Measurements from ENCODE around the gene GREB1L.

The GREB1L gene

DNA sequence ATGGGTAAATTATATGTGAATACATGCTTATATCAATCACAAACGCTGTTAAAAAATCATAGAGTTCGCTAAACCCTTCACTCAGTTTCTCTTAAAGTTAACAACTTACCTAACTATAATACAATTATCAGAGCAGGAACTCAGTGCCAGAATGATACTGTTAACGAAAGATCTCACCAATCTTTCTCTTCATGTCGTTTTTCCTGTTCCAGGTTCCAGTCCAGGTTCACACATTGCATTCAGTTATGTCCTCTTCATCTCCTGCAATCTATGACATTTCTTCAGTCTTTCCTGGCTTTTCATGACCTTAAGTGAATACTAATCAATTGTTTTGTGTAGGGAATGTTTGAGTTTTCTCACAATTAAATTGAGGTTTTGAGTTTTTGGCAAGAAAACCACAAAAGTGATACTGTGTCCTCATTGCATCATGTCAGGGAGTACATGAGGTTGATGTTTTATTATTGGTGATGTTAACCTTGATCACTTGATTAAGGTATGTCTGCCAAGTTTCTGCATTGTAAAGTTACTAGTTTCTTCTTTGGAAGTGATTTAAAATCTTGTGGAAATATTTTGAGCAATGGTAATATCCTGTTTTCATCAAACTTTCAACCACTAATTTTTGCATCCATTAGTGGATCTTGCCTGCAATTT is 226.6 kb downstream of the GREB1L start:
- Histone ChIP-seq H3K4me3 (ENCODE audit: low read length) (no peak overlapping the region), H3K27ac (ENCODE audit: low read length) (no peak overlapping the region), H3K27me3 (ENCODE audit: control insufficient read depth, insufficient read depth, low read length) (no peaks in the 10 kb centered on the region), H3K9ac (ENCODE audit: low read length) (no peak overlapping the region), H3K4me1 (ENCODE audit: control insufficient read depth, low read depth, low read length) (no peaks in the 10 kb centered on the region), H3K36me3 (ENCODE audit: control insufficient read depth, low read depth, low read length) (no peaks in the 10 kb centered on the region), H3K9me3 (ENCODE audit: control insufficient read depth, low read depth, low read length) (no peaks in the 10 kb centered on the region)

DNA sequence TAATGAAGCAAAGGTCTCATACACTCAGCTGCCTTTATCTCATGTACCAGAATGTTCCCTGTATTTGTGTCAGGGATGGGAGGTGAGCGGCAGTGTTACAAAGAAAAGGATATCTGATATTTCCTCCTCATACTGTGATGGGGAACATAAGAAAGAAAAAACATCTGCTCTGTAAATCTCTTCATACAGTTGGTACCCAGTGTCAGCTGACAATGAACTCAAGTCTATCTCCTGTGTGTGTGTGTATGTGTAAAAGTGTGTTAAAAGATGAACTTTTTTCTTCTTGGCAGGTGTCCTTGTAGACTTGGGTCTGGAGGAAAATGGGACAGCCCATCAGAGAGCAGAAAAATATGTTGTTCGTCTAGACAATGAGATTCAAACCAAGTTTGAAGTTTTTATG is 230.7 kb downstream of the GREB1L start:
- H3K36me3 ChIP-seq (ENCODE audit: control insufficient read depth, low read depth, low read length) = no peaks in the 10 kb centered on the region
- H3K4me1 ChIP-seq (ENCODE audit: control insufficient read depth, low read depth, low read length) = no peaks in the 10 kb centered on the region
- H3K9me3 ChIP-seq (ENCODE audit: control insufficient read depth, low read depth, low read length) = no peaks in the 10 kb centered on the region
- H3K9ac ChIP-seq (ENCODE audit: low read length) = no peak overlapping the region
- H3K27ac ChIP-seq (ENCODE audit: low read length) = no peak overlapping the region
- H3K27me3 ChIP-seq (ENCODE audit: control insufficient read depth, insufficient read depth, low read length) = no peaks in the 10 kb centered on the region
- H3K4me3 ChIP-seq (ENCODE audit: low read length) = no peak overlapping the region

DNA sequence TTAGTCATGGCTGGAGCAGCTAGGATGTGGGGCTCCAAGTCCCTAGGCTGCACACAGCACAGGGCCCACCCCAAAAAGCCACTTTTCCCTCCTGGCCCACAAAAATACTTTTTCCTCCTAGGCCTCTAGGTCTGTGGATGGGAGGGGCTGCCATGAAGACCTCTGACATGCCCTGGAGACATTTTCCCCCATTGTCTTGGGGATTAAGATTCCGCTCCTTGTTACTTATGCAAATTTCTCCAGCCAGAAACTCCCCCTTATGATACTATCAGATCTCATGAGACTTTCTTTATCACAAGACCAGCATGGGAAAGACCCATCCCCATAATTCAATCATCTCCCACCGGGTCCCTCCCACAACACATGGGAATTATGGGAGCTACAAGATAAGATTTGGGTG is 232.6 kb downstream of the GREB1L start:
- Histone ChIP-seq H3K27ac (ENCODE audit: low read length) (no peak overlapping the region), H3K9me3 (ENCODE audit: control insufficient read depth, low read depth, low read length) (no peaks in the 10 kb centered on the region), H3K36me3 (ENCODE audit: control insufficient read depth, low read depth, low read length) (no peaks in the 10 kb centered on the region), H3K4me3 (ENCODE audit: low read length) (no peak overlapping the region), H3K9ac (ENCODE audit: low read length) (no peak overlapping the region), H3K27me3 (ENCODE audit: control insufficient read depth, insufficient read depth, low read length) (no peaks in the 10 kb centered on the region), H3K4me1 (ENCODE audit: control insufficient read depth, low read depth, low read length) (no peaks in the 10 kb centered on the region)

DNA sequence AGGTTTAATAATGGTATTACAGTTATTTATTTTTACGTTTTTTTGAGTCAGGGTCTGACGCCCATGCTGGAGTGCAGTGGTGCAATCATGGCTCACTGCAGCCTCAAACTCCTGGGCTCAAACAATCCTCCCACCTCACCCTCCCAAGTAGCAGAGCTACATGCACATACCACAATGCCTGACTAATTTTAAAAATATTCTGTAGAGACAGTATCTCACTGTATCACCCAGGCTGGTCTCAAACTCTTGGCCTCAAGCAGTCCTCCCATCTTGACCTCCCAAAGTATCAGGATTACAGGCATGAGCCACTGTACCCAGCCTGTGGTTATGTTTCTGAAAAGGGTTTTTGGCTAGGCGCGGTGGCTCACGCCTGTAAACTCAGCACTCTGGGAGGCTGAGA is 237.7 kb downstream of the GREB1L start:
- no peak overlapping the region for H3K4me3 ChIP-seq (ENCODE audit: low read length)
- H3K27ac ChIP-seq (ENCODE audit: low read length) = no peak overlapping the region
- H3K36me3 ChIP-seq (ENCODE audit: control insufficient read depth, low read depth, low read length) = peaks cover 4% of the 10 kb centered on the region
- H3K9ac ChIP-seq (ENCODE audit: low read length) = no peak overlapping the region
- no peaks in the 10 kb centered on the region for H3K9me3 ChIP-seq (ENCODE audit: control insufficient read depth, low read depth, low read length)
- H3K4me1 ChIP-seq (ENCODE audit: control insufficient read depth, low read depth, low read length) = no peaks in the 10 kb centered on the region
- H3K27me3 ChIP-seq (ENCODE audit: control insufficient read depth, insufficient read depth, low read length) = no peaks in the 10 kb centered on the region

DNA sequence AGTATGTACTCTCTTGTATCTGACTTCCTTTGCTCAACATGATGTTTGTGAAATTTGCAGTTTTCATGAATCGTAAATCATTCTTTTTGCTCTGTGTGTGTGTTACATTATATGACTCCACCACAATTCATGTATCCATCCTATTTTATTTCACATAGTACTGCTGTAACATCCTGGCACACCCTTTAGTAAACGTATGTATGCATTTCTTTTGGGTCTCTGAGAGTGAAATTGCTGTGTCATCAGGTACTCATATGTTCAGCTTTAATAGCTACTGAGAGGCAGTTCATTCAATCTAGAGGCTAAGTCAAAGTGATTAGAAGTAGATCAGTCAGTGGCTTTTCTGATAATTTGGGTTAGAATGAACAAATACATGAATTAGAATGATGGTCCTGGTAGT is 239.7 kb downstream of the GREB1L start:
- no peak overlapping the region for H3K27ac ChIP-seq (ENCODE audit: low read length)
- H3K36me3 ChIP-seq (ENCODE audit: control insufficient read depth, low read depth, low read length) = peaks cover 4% of the 10 kb centered on the region
- no peaks in the 10 kb centered on the region for H3K27me3 ChIP-seq (ENCODE audit: control insufficient read depth, insufficient read depth, low read length)
- no peaks in the 10 kb centered on the region for H3K9me3 ChIP-seq (ENCODE audit: control insufficient read depth, low read depth, low read length)
- peaks cover 7% of the 10 kb centered on the region for H3K4me1 ChIP-seq (ENCODE audit: control insufficient read depth, low read depth, low read length)
- no peak overlapping the region for H3K9ac ChIP-seq (ENCODE audit: low read length)
- H3K4me3 ChIP-seq (ENCODE audit: low read length) = no peak overlapping the region

DNA sequence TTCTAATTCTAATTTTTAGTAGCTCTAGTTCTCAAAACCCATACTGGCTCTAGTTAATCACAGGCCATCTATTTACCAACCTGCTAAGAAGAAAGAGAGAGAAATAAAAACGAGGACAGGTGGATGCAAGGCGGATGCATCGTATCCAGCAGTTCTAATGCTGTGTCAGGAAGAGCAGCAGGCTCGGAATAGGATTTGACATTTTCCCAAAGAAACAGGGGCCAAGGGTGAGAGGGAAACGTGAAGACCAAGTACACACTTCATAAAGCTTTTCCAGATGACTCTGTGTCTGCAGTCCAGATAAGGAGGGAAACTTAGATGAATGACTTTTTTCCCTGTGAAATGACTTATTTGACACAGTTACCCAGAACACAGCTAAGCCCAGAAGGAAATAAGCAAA is 241.0 kb downstream of the GREB1L start:
- no peak overlapping the region for H3K4me3 ChIP-seq (ENCODE audit: low read length)
- peaks cover 4% of the 10 kb centered on the region for H3K36me3 ChIP-seq (ENCODE audit: control insufficient read depth, low read depth, low read length)
- H3K27ac ChIP-seq (ENCODE audit: low read length) = no peak overlapping the region
- H3K27me3 ChIP-seq (ENCODE audit: control insufficient read depth, insufficient read depth, low read length) = no peaks in the 10 kb centered on the region
- H3K9ac ChIP-seq (ENCODE audit: low read length) = no peak overlapping the region
- no peaks in the 10 kb centered on the region for H3K9me3 ChIP-seq (ENCODE audit: control insufficient read depth, low read depth, low read length)
- peaks cover 7% of the 10 kb centered on the region for H3K4me1 ChIP-seq (ENCODE audit: control insufficient read depth, low read depth, low read length)

DNA sequence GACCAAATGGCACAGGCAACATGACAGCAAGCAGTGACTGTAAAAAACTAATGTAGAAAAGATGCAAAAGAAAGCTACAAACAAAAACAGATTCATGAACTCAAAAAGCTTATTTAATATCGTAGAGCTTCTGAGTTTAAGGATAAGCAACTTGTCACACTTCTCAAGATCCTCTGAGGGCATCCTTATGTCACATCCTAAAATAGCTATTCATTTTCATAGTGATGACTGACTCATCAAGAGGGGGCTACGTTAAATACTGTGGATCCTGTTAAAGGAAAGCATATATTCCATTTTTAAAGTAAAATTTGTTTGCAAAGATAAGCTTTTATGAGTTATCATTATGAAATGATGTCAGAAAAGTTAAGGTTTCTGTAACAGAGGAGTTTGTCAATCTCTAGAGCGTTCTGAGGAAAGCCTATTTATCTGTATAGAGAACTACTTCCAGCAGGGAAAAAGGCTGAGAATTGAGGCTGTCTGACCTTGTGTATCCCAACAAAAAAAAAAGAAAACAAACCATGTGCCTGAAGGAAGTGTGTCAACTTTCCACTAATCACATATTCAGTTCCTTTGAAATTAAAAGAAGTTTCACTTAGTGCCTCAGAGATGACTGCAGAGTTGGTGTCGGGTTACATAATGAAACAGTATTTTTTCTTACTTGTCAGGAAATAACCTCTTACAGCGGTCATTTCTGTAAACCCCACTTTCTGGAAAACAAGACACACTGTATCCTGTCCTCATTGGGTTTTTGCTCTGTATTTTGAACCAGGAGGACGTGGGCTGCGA is 243.0 kb downstream of the GREB1L start:
- no peaks in the 10 kb centered on the region for H3K27me3 ChIP-seq (ENCODE audit: control insufficient read depth, insufficient read depth, low read length)
- peaks cover 7% of the 10 kb centered on the region for H3K4me1 ChIP-seq (ENCODE audit: control insufficient read depth, low read depth, low read length)
- H3K9me3 ChIP-seq (ENCODE audit: control insufficient read depth, low read depth, low read length) = no peaks in the 10 kb centered on the region
- peaks cover 4% of the 10 kb centered on the region for H3K36me3 ChIP-seq (ENCODE audit: control insufficient read depth, low read depth, low read length)
- no peak overlapping the region for H3K4me3 ChIP-seq (ENCODE audit: low read length)
- H3K9ac ChIP-seq (ENCODE audit: low read length) = no peak overlapping the region
- H3K27ac ChIP-seq (ENCODE audit: low read length) = no peak overlapping the region

DNA sequence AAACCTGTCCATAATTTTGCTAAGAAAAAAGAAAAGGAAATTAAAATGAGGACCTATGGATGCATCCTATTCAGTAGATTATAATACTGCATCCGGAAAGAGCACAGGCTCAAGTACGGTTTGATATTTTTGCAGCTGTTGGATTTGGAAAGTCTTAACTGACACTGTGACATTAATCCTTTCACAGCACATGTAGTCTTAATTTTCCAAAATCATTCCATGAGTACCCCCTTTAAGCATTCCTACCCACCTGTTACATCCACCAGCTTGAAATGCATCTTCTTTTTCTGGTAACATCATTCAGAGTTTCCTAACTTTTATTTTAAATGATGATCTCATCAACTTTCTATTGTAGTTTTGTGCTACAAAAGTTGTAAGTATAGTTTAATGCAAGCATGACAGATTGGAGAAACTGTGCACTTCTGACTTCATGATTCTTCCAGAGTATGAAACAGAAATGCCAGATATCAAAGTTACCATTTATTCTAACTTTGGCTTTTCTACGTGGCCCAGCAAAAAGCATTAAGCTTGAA is 244.9 kb downstream of the GREB1L start:
- no peak overlapping the region for H3K27ac ChIP-seq (ENCODE audit: low read length)
- H3K27me3 ChIP-seq (ENCODE audit: control insufficient read depth, insufficient read depth, low read length) = no peaks in the 10 kb centered on the region
- no peak overlapping the region for H3K4me3 ChIP-seq (ENCODE audit: low read length)
- H3K9ac ChIP-seq (ENCODE audit: low read length) = no peak overlapping the region
- no peaks in the 10 kb centered on the region for H3K9me3 ChIP-seq (ENCODE audit: control insufficient read depth, low read depth, low read length)
- peaks cover 7% of the 10 kb centered on the region for H3K4me1 ChIP-seq (ENCODE audit: control insufficient read depth, low read depth, low read length)
- H3K36me3 ChIP-seq (ENCODE audit: control insufficient read depth, low read depth, low read length) = no peaks in the 10 kb centered on the region

DNA sequence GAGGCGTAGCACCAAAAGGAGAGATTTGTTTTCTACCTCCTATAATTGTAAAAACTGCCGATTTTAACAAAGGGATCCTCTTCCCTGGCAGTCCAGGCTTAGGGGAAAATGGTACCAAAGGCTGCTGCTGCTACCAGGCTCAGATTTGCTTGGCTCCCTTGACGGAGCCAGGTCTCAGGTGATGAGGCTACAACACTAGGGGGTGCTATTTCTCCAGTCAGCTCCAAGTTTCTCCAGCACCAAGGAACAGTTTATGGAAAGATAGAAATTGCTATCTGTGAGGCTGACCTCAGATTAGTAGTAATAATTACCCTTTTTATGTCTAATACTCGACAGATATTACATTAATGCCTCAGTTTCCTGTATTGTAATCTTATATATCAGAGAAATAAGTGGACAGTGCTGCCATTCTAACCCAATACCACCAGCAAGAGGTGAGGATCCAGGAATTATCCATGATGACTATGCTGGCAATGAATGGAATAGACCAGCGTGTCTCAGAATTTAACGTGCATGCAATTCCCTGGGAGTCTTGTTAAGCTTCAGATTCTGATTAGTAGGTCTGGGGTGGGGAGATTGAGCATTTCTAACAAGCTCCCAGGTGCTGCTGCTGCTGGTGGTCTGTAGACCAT is 247.2 kb downstream of the GREB1L start:
- no peak overlapping the region for H3K27ac ChIP-seq (ENCODE audit: low read length)
- no peaks in the 10 kb centered on the region for H3K36me3 ChIP-seq (ENCODE audit: control insufficient read depth, low read depth, low read length)
- no peak overlapping the region for H3K9ac ChIP-seq (ENCODE audit: low read length)
- H3K4me3 ChIP-seq (ENCODE audit: low read length) = no peak overlapping the region
- no peaks in the 10 kb centered on the region for H3K9me3 ChIP-seq (ENCODE audit: control insufficient read depth, low read depth, low read length)
- peaks cover 7% of the 10 kb centered on the region for H3K4me1 ChIP-seq (ENCODE audit: control insufficient read depth, low read depth, low read length)
- no peaks in the 10 kb centered on the region for H3K27me3 ChIP-seq (ENCODE audit: control insufficient read depth, insufficient read depth, low read length)

DNA sequence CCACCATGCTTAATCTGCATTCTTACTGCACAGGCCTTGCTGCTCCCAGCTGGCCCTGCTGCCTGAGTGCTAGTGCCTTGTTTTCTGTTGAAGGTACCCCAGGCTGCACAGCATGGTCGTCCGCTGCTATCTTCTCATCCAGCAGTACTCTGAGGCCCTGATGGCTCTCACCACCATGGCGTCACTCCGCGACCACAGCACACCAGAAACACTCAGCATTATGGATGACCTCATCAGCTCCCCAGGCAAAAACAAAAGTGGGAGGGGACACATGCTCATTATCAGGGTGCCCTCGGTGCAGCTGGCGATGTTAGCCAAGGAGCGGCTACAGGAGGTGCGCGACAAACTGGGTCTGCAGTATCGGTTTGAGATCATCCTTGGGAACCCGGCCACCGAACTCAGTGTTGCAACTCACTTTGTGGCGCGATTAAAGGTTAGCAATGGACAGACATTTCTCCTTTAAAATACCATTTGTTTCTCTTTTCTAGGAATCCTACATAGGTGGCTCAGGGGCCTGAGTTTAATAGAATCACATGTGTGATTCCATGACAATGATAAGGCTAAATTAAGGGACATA is 248.0 kb downstream of the GREB1L start:
- Histone ChIP-seq H3K9me3 (ENCODE audit: control insufficient read depth, low read depth, low read length) (no peaks in the 10 kb centered on the region), H3K27me3 (ENCODE audit: control insufficient read depth, insufficient read depth, low read length) (no peaks in the 10 kb centered on the region), H3K36me3 (ENCODE audit: control insufficient read depth, low read depth, low read length) (no peaks in the 10 kb centered on the region), H3K27ac (ENCODE audit: low read length) (no peak overlapping the region), H3K4me1 (ENCODE audit: control insufficient read depth, low read depth, low read length) (peaks cover 6% of the 10 kb centered on the region), H3K4me3 (ENCODE audit: low read length) (no peak overlapping the region), H3K9ac (ENCODE audit: low read length) (no peak overlapping the region)

DNA sequence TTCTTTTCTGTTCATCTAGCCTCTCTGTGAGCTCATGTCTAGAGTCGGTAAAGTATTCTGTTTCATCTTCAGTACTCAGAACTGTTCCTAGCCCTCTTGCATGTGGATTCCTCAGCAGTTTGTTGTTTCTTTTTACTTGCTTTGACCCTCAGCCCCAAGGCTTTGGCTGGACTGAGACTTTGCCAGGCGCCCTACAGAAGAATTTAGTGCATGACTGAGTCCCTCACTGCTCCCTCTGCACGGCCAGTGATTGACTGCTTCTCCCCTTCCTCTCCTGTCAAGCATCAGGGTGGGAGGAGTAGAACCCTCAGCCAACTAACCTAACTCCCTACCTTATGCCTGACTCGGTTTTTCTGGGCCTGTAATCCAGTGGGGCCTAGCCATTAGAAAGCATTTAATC is 248.7 kb downstream of the GREB1L start:
- H3K9me3 ChIP-seq (ENCODE audit: control insufficient read depth, low read depth, low read length) = no peaks in the 10 kb centered on the region
- H3K27me3 ChIP-seq (ENCODE audit: control insufficient read depth, insufficient read depth, low read length) = no peaks in the 10 kb centered on the region
- H3K4me3 ChIP-seq (ENCODE audit: low read length) = no peak overlapping the region
- H3K9ac ChIP-seq (ENCODE audit: low read length) = no peak overlapping the region
- H3K27ac ChIP-seq (ENCODE audit: low read length) = no peak overlapping the region
- H3K36me3 ChIP-seq (ENCODE audit: control insufficient read depth, low read depth, low read length) = no peaks in the 10 kb centered on the region
- no peaks in the 10 kb centered on the region for H3K4me1 ChIP-seq (ENCODE audit: control insufficient read depth, low read depth, low read length)

All from iPS-18a (cell line).